NCI-H146 (cell line): ENCODE results near the gene HAUS7.

Experiments used
- DNase-seq: peaks from one replicate; lab custom pipeline; 2025; lab: John Stamatoyannopoulos, UW

The HAUS7 gene

GRCh38 chrX:153456161-153456560 is 14.2 kb downstream of the HAUS7 start:
- DNase-seq = no peak

- no peak for DNase-seq
Observed at GRCh38 chrX:153455571-153455970, 14.8 kb downstream of the HAUS7 start.

GRCh38 chrX:153454901-153455550 is 15.3 kb downstream of the HAUS7 start:
- no peak for DNase-seq

- no peak for DNase-seq
Observed at GRCh38 chrX:153450949-153451277, 19.5 kb downstream of the HAUS7 start.

- no peak for DNase-seq
Observed at GRCh38 chrX:153450114-153450948, 20.0 kb downstream of the HAUS7 start.

GRCh38 chrX:153449368-153450113 is 20.8 kb downstream of the HAUS7 start:
- no peak for DNase-seq

- no peak for DNase-seq
Observed at GRCh38 chrX:153448556-153449367, 21.6 kb downstream of the HAUS7 start.

GRCh38 chrX:153447581-153447960 is 22.8 kb downstream of the HAUS7 start:
- no peak for DNase-seq

- DNase-seq = no peak
Observed at GRCh38 chrX:153446950-153447580, 23.3 kb downstream of the HAUS7 start.

GRCh38 chrX:153446636-153446936 is 23.8 kb downstream of the HAUS7 start:
- DNase-seq = no peak

GRCh38 chrX:153445856-153446635 is 24.3 kb downstream of the HAUS7 start, which contains the start of gene TREX2:
TSS of gene TREX2 (minus strand) at chrX:153446056. CDS start at chrX:153445430, 626 bp downstream.
- peak; percentile 27 for DNase-seq

GRCh38 chrX:153445106-153445855 is 25.1 kb downstream of the HAUS7 start:
- DNase-seq = no peak

GRCh38 chrX:153444333-153445011 is 25.9 kb downstream of the HAUS7 start:
- no peak for DNase-seq

- no peak for DNase-seq
Observed at GRCh38 chrX:153443476-153444332, 26.7 kb downstream of the HAUS7 start.

- no peak for DNase-seq
Observed at GRCh38 chrX:153442463-153442862, 27.9 kb downstream of the HAUS7 start.

- DNase-seq = no peak
Observed at GRCh38 chrX:153441981-153442380, 28.4 kb downstream of the HAUS7 start.

GRCh38 chrX:153441296-153441695 is 29.1 kb downstream of the HAUS7 start:
- DNase-seq = no peak

- no peak for DNase-seq
Observed at GRCh38 chrX:153440556-153441135, 29.7 kb downstream of the HAUS7 start.
